ENCODE measurements around the gene AGBL4.

Gene AGBL4

GRCh38 chr1:48851638-48852037 lies 1172.1 kb downstream of the AGBL4 start:
- H3K4me3 ChIP-seq (ENCODE audit: low read depth, low read length): no peak overlapping the region

- H3K4me3 ChIP-seq (ENCODE audit: low read depth, low read length): no peak overlapping the region
Measured at GRCh38 chr1:48848035-48848434, 1175.7 kb downstream of the AGBL4 start.

- no peak overlapping the region for H3K4me3 ChIP-seq (ENCODE audit: low read depth, low read length)
Measured at GRCh38 chr1:48846441-48846840, 1177.3 kb downstream of the AGBL4 start.

GRCh38 chr1:48844187-48844586 lies 1179.6 kb downstream of the AGBL4 start:
- H3K4me3 ChIP-seq (ENCODE audit: low read depth, low read length): no peak overlapping the region

GRCh38 chr1:48841966-48842365 lies 1181.8 kb downstream of the AGBL4 start:
- H3K4me3 ChIP-seq (ENCODE audit: low read depth, low read length): no peak overlapping the region

- H3K4me3 ChIP-seq (ENCODE audit: low read depth, low read length): no peak overlapping the region
Measured at GRCh38 chr1:48841461-48841860, 1182.3 kb downstream of the AGBL4 start.

- H3K4me3 ChIP-seq (ENCODE audit: low read depth, low read length): no peak overlapping the region
Measured at GRCh38 chr1:48831120-48831978, 1192.4 kb downstream of the AGBL4 start.

- no peak overlapping the region for H3K4me3 ChIP-seq (ENCODE audit: low read depth, low read length)
Measured at GRCh38 chr1:48830715-48831114, 1193.0 kb downstream of the AGBL4 start.

DNA sequence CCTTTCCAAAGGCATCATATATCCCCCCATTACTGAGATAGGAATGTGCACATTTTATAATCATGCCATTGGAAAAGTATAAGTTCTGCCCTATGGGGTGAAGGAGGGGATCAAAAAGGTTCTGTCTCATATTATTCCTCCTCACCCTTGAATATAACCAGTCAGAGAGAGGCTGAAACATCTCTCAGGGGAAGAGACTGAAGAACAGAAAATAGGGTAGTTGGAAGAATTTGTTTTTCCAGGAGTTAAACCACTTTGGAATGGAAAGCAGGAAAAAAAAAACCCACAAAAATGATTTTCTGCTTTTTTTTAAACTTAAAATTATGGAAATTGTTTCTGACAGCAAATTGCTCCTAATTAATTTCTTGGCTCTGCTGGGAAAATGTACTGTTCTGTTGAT lies 1194.3 kb downstream of the AGBL4 start:
- H3K4me3 ChIP-seq (ENCODE audit: low read depth, low read length): no peak overlapping the region

- no peak overlapping the region for H3K4me3 ChIP-seq (ENCODE audit: low read depth, low read length)
Measured at GRCh38 chr1:48823168-48823567, 1200.6 kb downstream of the AGBL4 start.

DNA sequence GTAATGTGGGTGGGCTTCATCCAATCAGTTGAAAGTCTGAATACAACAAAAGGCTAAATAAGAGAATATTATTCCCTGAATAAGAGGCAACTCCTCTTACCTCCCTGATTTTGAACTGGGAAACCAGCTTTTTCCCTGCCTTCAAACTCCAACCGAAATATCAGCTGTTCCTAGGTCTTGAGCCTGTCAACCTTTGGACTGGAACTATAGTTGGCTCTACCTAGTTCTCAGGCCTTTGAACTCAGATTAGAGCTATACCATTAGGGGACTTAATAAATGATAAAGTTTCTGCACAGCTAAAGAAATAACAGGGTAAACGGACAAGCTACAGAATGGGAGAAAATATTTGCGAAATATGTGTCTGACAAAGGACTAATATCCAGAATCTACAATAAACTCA lies 1203.3 kb downstream of the AGBL4 start:
- no peak overlapping the region for H3K4me3 ChIP-seq (ENCODE audit: low read depth, low read length)

- H3K4me3 ChIP-seq (ENCODE audit: low read depth, low read length): no peak overlapping the region
Measured at GRCh38 chr1:48817505-48818114, 1206.1 kb downstream of the AGBL4 start.

DNA sequence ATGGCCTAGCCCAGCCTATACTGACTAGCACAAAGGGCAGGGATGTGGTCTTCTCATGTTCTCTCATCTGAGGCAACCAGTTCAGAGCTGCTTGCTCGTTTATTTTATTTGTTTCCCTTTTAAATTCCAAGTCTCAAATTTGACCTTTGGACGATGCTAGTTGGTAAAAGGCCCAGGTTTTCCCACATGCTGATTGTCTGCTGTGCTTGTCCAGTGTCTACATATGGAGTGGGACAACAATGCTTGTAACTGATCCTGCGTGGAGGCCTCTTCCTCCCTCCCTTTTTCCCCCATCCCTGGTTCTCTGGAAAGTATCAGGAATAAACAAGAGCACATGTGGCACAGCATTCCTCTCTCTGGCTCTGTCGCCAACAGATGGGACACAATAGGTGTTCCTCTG lies 1213.0 kb downstream of the AGBL4 start:
- H3K4me3 ChIP-seq (ENCODE audit: low read depth, low read length): no peak overlapping the region

DNA sequence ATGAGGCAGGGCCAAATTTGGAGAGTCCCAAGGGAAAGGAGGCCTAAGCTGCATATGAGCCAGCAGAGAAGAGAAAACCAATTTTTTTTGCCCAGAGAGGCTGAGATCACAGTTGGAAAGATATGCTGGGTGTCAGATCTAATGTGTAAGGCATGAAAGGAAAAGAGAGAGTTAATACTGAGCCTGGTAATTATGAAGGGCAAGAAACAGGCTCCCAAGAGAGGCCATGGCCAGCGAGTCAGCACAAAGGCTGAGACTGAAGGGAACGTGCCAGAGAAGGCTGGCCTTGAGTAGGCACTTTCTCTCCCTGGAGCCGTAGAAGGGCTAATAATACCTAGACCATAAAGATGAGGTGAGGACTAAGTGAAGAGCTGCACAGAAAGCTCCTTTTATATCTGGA lies 1215.3 kb downstream of the AGBL4 start:
- no peak overlapping the region for H3K4me3 ChIP-seq (ENCODE audit: low read depth, low read length)

- no peak overlapping the region for H3K4me3 ChIP-seq (ENCODE audit: low read depth, low read length)
Measured at GRCh38 chr1:48807554-48808260, 1216.0 kb downstream of the AGBL4 start.

DNA sequence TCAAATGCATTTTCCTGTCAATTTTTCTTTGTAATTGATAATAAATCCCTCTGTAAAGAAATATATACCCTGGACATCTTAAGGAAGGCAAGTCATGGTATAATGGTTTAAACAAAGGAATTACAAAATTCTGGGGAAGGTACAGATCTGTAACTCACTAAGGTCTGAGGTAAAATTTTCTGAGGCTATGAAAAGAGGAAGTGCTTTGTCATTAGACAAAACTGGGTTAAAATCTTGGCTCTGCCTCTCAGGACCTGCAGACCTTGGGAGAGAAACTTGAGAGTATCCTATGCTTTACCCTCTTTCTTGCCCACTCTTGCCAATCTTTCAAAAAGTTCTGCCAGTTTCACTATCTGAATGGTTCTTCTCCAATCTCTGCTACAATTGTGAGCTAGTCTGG lies 1220.3 kb downstream of the AGBL4 start:
- H3K4me3 ChIP-seq (ENCODE audit: low read depth, low read length): no peak overlapping the region

GRCh38 chr1:48794816-48795215 lies 1228.9 kb downstream of the AGBL4 start:
- no peak overlapping the region for H3K4me3 ChIP-seq (ENCODE audit: low read depth, low read length)

- H3K4me3 ChIP-seq (ENCODE audit: low read depth, low read length): no peak overlapping the region
Measured at GRCh38 chr1:48793863-48794262, 1229.9 kb downstream of the AGBL4 start.

- no peak overlapping the region for H3K4me3 ChIP-seq (ENCODE audit: low read depth, low read length)
Measured at GRCh38 chr1:48792961-48793360, 1230.8 kb downstream of the AGBL4 start.

GRCh38 chr1:48790397-48790796 lies 1233.4 kb downstream of the AGBL4 start:
- H3K4me3 ChIP-seq (ENCODE audit: low read depth, low read length): no peak overlapping the region

- H3K4me3 ChIP-seq (ENCODE audit: low read depth, low read length): no peak overlapping the region
Measured at GRCh38 chr1:48789903-48790302, 1233.9 kb downstream of the AGBL4 start.

DNA sequence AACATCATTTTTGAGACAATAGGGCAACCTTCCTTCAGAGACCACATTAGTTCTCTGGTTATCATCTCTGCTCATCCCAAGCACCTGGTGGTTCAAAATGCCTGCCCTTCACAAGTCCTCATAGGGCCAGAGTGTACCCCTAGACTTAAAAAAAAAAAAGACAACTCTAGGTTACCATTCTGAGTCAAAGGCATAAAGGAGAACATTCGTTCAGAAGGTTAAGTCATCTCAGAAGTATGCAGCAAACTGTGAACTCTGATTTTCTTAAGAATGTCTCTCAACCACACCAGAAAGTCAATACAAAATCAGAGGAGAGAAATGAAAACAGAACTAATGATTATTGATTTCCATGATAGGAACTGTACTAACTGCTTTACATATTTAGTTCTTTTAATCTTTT lies 1237.9 kb downstream of the AGBL4 start:
- H3K4me3 ChIP-seq (ENCODE audit: low read depth, low read length): no peak overlapping the region
